Measurements from ENCODE around the gene KCNRG. TPM values are rescaled to one million over a fixed set of nuclear protein-coding genes. Genes with fewer than 3 reads are reported as not detected.
A peak's percentile ranks its signal among the peaks of the same experiment; 100 is the strongest.

The KCNRG gene
- total and polyA plus RNA-seq, 9 of the 15 experiments (the other 6 are each of a cell fraction or from before 2014, with no cell fraction given), result 0.36 to 1.1 (median 0.53) TPM

GRCh38 chr13:49996951-49997895, 18.0 kb upstream of the KCNRG start, which contains the start of gene TRIM13 (continued):
- TF ChIP-seq NFIX (CRISPR knock-in tag; IDR thresholded peaks at IDR 0.05; ENCODE audit: low read depth) (no peak), BHLHE40 (IDR thresholded peaks at IDR 0.05; ENCODE audit: low read length) (no peak), ELK3 (CRISPR knock-in tag; IDR thresholded peaks at IDR 0.05) (no peak), HSF4 (CRISPR knock-in tag; IDR thresholded peaks at IDR 0.05; ENCODE audit: borderline replicate concordance) (no peak), RBM39 (optimal IDR thresholded peaks at IDR 0.05; ENCODE audit: low read depth, low read length) (no peak), ETV6 (IDR thresholded peaks at IDR 0.05; ENCODE audit: borderline replicate concordance in 1 of 2, low read depth in 2 of 2, low read length in 1 of 2) (no peak), ETV6 (CRISPR knock-in tag; IDR thresholded peaks at IDR 0.05; ENCODE audit: borderline replicate concordance) (no peak), ZBTB9 (CRISPR knock-in tag; IDR thresholded peaks at IDR 0.05) (peak; percentile 69), DIDO1 (tag; IDR thresholded peaks at IDR 0.05; ENCODE audit: low read depth) (no peak), MCM2 (IDR thresholded peaks at IDR 0.05; ENCODE audit: low read depth) (no peak), ARHGAP35 (IDR thresholded peaks at IDR 0.05; ENCODE audit: partially characterized antibody) (no peak), NBN (IDR thresholded peaks at IDR 0.05; ENCODE audit: low read depth) (no peak; the same call in 1 of the 2 replicates), THRAP3 (IDR thresholded peaks at IDR 0.05; ENCODE audit: borderline replicate concordance) (no peak), ATF3 (IDR thresholded peaks at IDR 0.05) (no peak), ATF3 (CRISPR knock-in tag; conservative IDR thresholded peaks at IDR 0.05) (no peak), ZC3H11A (IDR thresholded peaks at IDR 0.05; ENCODE audit: low read depth, low read length) (no peak), ZNF184 (CRISPR knock-in tag; IDR thresholded peaks at IDR 0.05) (no peak), SUPT5H (IDR thresholded peaks at IDR 0.05) (peak; percentile 83), ZNF449 (CRISPR knock-in tag; IDR thresholded peaks at IDR 0.05) (no peak), ZC3H8 (IDR thresholded peaks at IDR 0.05) (no peak), LCOR (CRISPR knock-in tag; IDR thresholded peaks at IDR 0.05) (peak; percentile 83; the same call in 1 of the 2 replicates), HMGXB4 (CRISPR knock-in tag; IDR thresholded peaks at IDR 0.05) (peak; percentile 79; the same call in 1 of the 2 replicates)
